ENCODE measurements around the gene ADAMTSL3.
A peak's percentile ranks its signal among the peaks of the same experiment; 100 is the strongest.

The ADAMTSL3 gene

GRCh38 chr15:83833569-83833968 is 179.6 kb downstream of the ADAMTSL3 start:
- no peak overlapping the region for H2AFZ ChIP-seq (ENCODE audit: low read depth, low read length, severe bottlenecking)
- no peak overlapping the region for H3K9ac ChIP-seq (ENCODE audit: low read length)
- no peak overlapping the region for H3K4me2 ChIP-seq (ENCODE audit: low read depth, low read length, poor library complexity, severe bottlenecking)

GRCh38 chr15:83835479-83835878 is 181.6 kb downstream of the ADAMTSL3 start:
- Histone ChIP-seq H2AFZ (ENCODE audit: low read depth, low read length, severe bottlenecking) (no peak overlapping the region), H3K27me3 (ENCODE audit: low read length) (no peaks in the 10 kb centered on the region), H3K36me3 (ENCODE audit: low read length) (no peaks in the 10 kb centered on the region), H3K9me2 (replicated peaks; ENCODE audit: insufficient read depth, low read length) (no peaks in the 10 kb centered on the region), H3K9me3 (ENCODE audit: insufficient read depth, low read length) (no peaks in the 10 kb centered on the region), H3F3A (ENCODE audit: insufficient read depth) (no peaks in the 10 kb centered on the region), H4K20me1 (ENCODE audit: low read depth, low read length) (no peaks in the 10 kb centered on the region), H3K4me2 (ENCODE audit: low read depth, low read length, poor library complexity, severe bottlenecking) (no peak overlapping the region), H3K4me3 (ENCODE audit: insufficient read depth, low read length, poor library complexity, severe bottlenecking) (no peak overlapping the region), H3K79me2 (ENCODE audit: insufficient read depth, low read length) (no peaks in the 10 kb centered on the region), H3K9ac (ENCODE audit: low read length) (no peak overlapping the region), H3K27ac (ENCODE audit: low read depth, low read length) (no peak overlapping the region)
- TF ChIP-seq CTCF (IDR thresholded peaks at IDR 0.05; ENCODE audit: insufficient read depth, low read length, poor library complexity, severe bottlenecking) (no peak), EZH2phosphoT487 (conservative IDR thresholded peaks at IDR 0.05; ENCODE audit: low read length) (no peak)

More at GRCh38 chr15:83833569-83833968, 179.6 kb downstream of the ADAMTSL3 start:
- Histone ChIP-seq H3K9me3 (ENCODE audit: insufficient read depth, low read length) (no peaks in the 10 kb centered on the region), H4K20me1 (ENCODE audit: low read depth, low read length) (no peaks in the 10 kb centered on the region), H3K9me2 (replicated peaks; ENCODE audit: insufficient read depth, low read length) (no peaks in the 10 kb centered on the region), H3K27me3 (ENCODE audit: low read length) (no peaks in the 10 kb centered on the region), H3K79me2 (ENCODE audit: insufficient read depth, low read length) (no peaks in the 10 kb centered on the region), H3F3A (ENCODE audit: insufficient read depth) (no peaks in the 10 kb centered on the region), H3K36me3 (ENCODE audit: low read length) (no peaks in the 10 kb centered on the region), H3K4me3 (ENCODE audit: insufficient read depth, low read length, poor library complexity, severe bottlenecking) (no peak overlapping the region), H3K27ac (ENCODE audit: low read depth, low read length) (no peak overlapping the region)
- no peak for TF ChIP-seq EZH2phosphoT487 (conservative IDR thresholded peaks at IDR 0.05; ENCODE audit: low read length)
- no peak for TF ChIP-seq CTCF (IDR thresholded peaks at IDR 0.05; ENCODE audit: insufficient read depth, low read length, poor library complexity, severe bottlenecking)

GRCh38 chr15:83837945-83838571 is 184.1 kb downstream of the ADAMTSL3 start:
- Histone ChIP-seq H3K27me3 (ENCODE audit: low read length) (no peaks in the 10 kb centered on the region), H3K4me2 (ENCODE audit: low read depth, low read length, poor library complexity, severe bottlenecking) (no peak overlapping the region), H3K9me2 (replicated peaks; ENCODE audit: insufficient read depth, low read length) (no peaks in the 10 kb centered on the region), H4K20me1 (ENCODE audit: low read depth, low read length) (no peaks in the 10 kb centered on the region), H3K27ac (ENCODE audit: low read depth, low read length) (no peak overlapping the region), H3K79me2 (ENCODE audit: insufficient read depth, low read length) (no peaks in the 10 kb centered on the region), H3F3A (ENCODE audit: insufficient read depth) (no peaks in the 10 kb centered on the region), H2AFZ (ENCODE audit: low read depth, low read length, severe bottlenecking) (no peak overlapping the region), H3K9me3 (ENCODE audit: insufficient read depth, low read length) (no peaks in the 10 kb centered on the region), H3K36me3 (ENCODE audit: low read length) (no peaks in the 10 kb centered on the region), H3K4me3 (ENCODE audit: insufficient read depth, low read length, poor library complexity, severe bottlenecking) (no peak overlapping the region), H3K9ac (ENCODE audit: low read length) (no peak overlapping the region)
- TF ChIP-seq EZH2phosphoT487 (conservative IDR thresholded peaks at IDR 0.05; ENCODE audit: low read length) (no peak), CTCF (IDR thresholded peaks at IDR 0.05; ENCODE audit: insufficient read depth, low read length, poor library complexity, severe bottlenecking) (peak; percentile 33)

Measured in SU-DHL-6 (cell line).